SK-N-SH (cell line): Measurements from ENCODE around the gene PRIM2. TPM values are rescaled to one million over a fixed set of nuclear protein-coding genes. Genes with fewer than 3 reads are reported as not detected.
"Not testable (repeated sequence)": the region's sequence is repeated elsewhere in the genome, so short reads cannot be mapped to it uniquely, and the experiment has no call there.

ENCODE experiments used
- CTCF ChIA-PET: fragments of 300-600, 350-600 bp; formaldehyde crosslinking; extraction: SDS; loops from one replicate; lab custom pipeline; 2021; lab: Yijun Ruan, JAX
- POLR2A ChIA-PET: fragments of 350-600 bp; sonication (Branson Sonifier 250); formaldehyde crosslinking; extraction: SDS; loops from one replicate; lab custom pipeline; 2020; ENCODE audit warnings: antibody characterized with exemption, inconsistent platforms; lab: Yijun Ruan, JAX
- DNase-seq: peaks from one replicate; pipeline ENCODE4 v3.0.0; 2012
- H2AFZ ChIP-seq: fragments of 200-600 bp; sonication (generic); 2 replicates; pipeline ENCODE4 v1.8.1; 2016; ENCODE audit warnings: antibody characterized with exemption, mild to moderate bottlenecking, low read depth
- H3F3A ChIP-seq: fragments of 200-600 bp; sonication (generic); replicated peaks from 2 replicates; pipeline ENCODE3; 2016; ENCODE audit warnings: antibody characterized with exemption, mild to moderate bottlenecking; ENCODE audit not compliant: insufficient read depth
- H3K27ac ChIP-seq, 2 experiments: fragments of 200-500 bp in 1 of 2; fragments of 200-600 bp in 1 of 2; sonication (Bioruptor generic) in 1 of 2; sonication (generic), shearing (Covaris generic) in 1 of 2; 2 replicates each; pipeline versions ENCODE4 v1.5.1 to v1.6.1; 2014 to 2016; ENCODE audit warnings: low read depth in 2 of 2, inconsistent platforms in 1 of 2, low read length in 1 of 2, mild to moderate bottlenecking in 1 of 2, mixed read lengths in 1 of 2
- H3K27me3 ChIP-seq: fragments of 200-600 bp; sonication (generic), shearing (Covaris generic); 2 replicates; pipeline ENCODE4 v1.6.1; 2016; ENCODE audit warnings: mixed run types; ENCODE audit not compliant: insufficient read depth
- H3K36me3 ChIP-seq, 2 experiments: fragments of 200-500 bp in 1 of 2; fragments of 200-600 bp in 1 of 2; sonication (Bioruptor generic) in 1 of 2; sonication (generic) in 1 of 2; replicated peaks in 1 of 2; 2 replicates each; pipeline versions ENCODE3 to v1.5.1; 2014 to 2016; ENCODE audit warnings: low read length in 1 of 2, mild to moderate bottlenecking in 1 of 2; ENCODE audit not compliant: insufficient read depth in 2 of 2, control insufficient read depth in 1 of 2
- H3K4me1 ChIP-seq, 2 experiments: fragments of 200-500 bp in 1 of 2; fragments of 200-600 bp in 1 of 2; sonication (Bioruptor generic) in 1 of 2; sonication (generic), shearing (Covaris generic) in 1 of 2; 2 replicates each; pipeline versions ENCODE4 v1.5.1 to v1.6.1; 2014 to 2016; ENCODE audit warnings: low read depth in 1 of 2, low read length in 1 of 2, mixed run types in 1 of 2; ENCODE audit not compliant: insufficient read depth in 2 of 2, control insufficient read depth in 1 of 2
- H3K4me2 ChIP-seq: fragments of 200-600 bp; sonication (generic), shearing (Covaris generic); 2 replicates; pipeline ENCODE4 v1.6.1; 2017; ENCODE audit warnings: mixed run types
- H3K4me3 ChIP-seq, 2 experiments: fragments of 200-500 bp in 1 of 2; fragments of 200-600 bp in 1 of 2; sonication (Bioruptor generic) in 1 of 2; sonication (generic), shearing (Covaris generic) in 1 of 2; 2 replicates each; pipeline versions ENCODE4 v1.5.1 to v1.8.1; 2014 to 2016; ENCODE audit warnings: low read depth in 2 of 2, inconsistent platforms in 1 of 2, low read length in 1 of 2, mild to moderate bottlenecking in 1 of 2, mixed read lengths in 1 of 2, moderate library complexity in 1 of 2
- H3K79me2 ChIP-seq: fragments of 200-600 bp; sonication (generic); 2 replicates; pipeline ENCODE4 v1.8.1; 2017; ENCODE audit warnings: mild to moderate bottlenecking; ENCODE audit not compliant: insufficient read depth
- H3K9ac ChIP-seq: fragments of 200-600 bp; sonication (generic); 2 replicates; pipeline ENCODE4 v1.6.1; 2017; ENCODE audit warnings: mixed run types
- H3K9me2 ChIP-seq: fragments of 200-600 bp; sonication (generic); 2 replicates; pipeline ENCODE4 v1.6.1; 2017; ENCODE audit warnings: mixed run types
- H3K9me3 ChIP-seq: fragments of 200-600 bp; sonication (generic); 2 replicates; pipeline ENCODE4 v1.6.1; 2017; ENCODE audit warnings: mixed run types, mild to moderate bottlenecking, moderate library complexity
- H4K20me1 ChIP-seq: fragments of 200-600 bp; sonication (generic); 2 replicates; pipeline ENCODE4 v1.6.1; 2017; ENCODE audit warnings: mild to moderate bottlenecking, mixed run types; ENCODE audit not compliant: insufficient read depth
- WGBS: methylation state at CpG from one replicate; pipeline ENCODE4 v1.1.6; 2017; ENCODE audit warnings: low lambda C conversion rate; 5-methylcytosine and 5-hydroxymethylcytosine counted together
- polyA plus RNA-seq, 3 experiments: library from polyadenylated mRNA; depleted of rRNA; stranded (reverse); fragments of >200 nt; gene quantifications; 2 replicates each; pipeline ENCODE4 v1.2.3, GENCODE V29; 2012

The PRIM2 gene
- polyA plus RNA-seq, 1 of the 3 experiments (the other 2 are of a cell fraction), result 14.1 TPM

GRCh38 chr6:57459781-57460180, 142.4 kb downstream of the PRIM2 start:
- DNase-seq, H3K4me1 ChIP-seq, H3K27me3 ChIP-seq, H3K27ac ChIP-seq, H3K4me2 ChIP-seq, POLR2A ChIA-PET, H3F3A ChIP-seq, H4K20me1 ChIP-seq, H3K9ac ChIP-seq, H3K4me3 ChIP-seq, H2AFZ ChIP-seq, H3K36me3 ChIP-seq, H3K9me3 ChIP-seq, H3K9me2 ChIP-seq, CTCF ChIA-PET: not testable (repeated sequence)
- H3K79me2 ChIP-seq, result peaks cover 42% of the 10 kb centered on the region; the same call in 1 of the 2 replicates
- 94% methylated on average over 2 of the region's 2 CpGs for WGBS

GRCh38 chr6:57461022-57461421, 143.6 kb downstream of the PRIM2 start:
- H3K9me2 ChIP-seq, H4K20me1 ChIP-seq, DNase-seq, CTCF ChIA-PET, H3K27ac ChIP-seq, H3K27me3 ChIP-seq, H2AFZ ChIP-seq, H3K9ac ChIP-seq, H3K9me3 ChIP-seq, H3F3A ChIP-seq, H3K36me3 ChIP-seq, POLR2A ChIA-PET, H3K4me3 ChIP-seq, H3K4me2 ChIP-seq, H3K4me1 ChIP-seq: not testable (repeated sequence)
- 63% methylated on average over 4 of the region's 4 CpGs for WGBS
- H3K79me2 ChIP-seq, result peaks cover 41% of the 10 kb centered on the region

GRCh38 chr6:57463809-57464208, 146.4 kb downstream of the PRIM2 start:
- 86% methylated on average over 5 of the region's 5 CpGs for WGBS
- H3K4me3 ChIP-seq, H3F3A ChIP-seq, H3K4me1 ChIP-seq, H3K27me3 ChIP-seq, H3K9me3 ChIP-seq, POLR2A ChIA-PET, H3K9ac ChIP-seq, H3K27ac ChIP-seq, CTCF ChIA-PET, H2AFZ ChIP-seq, H3K4me2 ChIP-seq, DNase-seq, H3K9me2 ChIP-seq, H3K36me3 ChIP-seq, H4K20me1 ChIP-seq: not testable (repeated sequence)
- H3K79me2 ChIP-seq, result peaks cover 52% of the 10 kb centered on the region

DNA sequence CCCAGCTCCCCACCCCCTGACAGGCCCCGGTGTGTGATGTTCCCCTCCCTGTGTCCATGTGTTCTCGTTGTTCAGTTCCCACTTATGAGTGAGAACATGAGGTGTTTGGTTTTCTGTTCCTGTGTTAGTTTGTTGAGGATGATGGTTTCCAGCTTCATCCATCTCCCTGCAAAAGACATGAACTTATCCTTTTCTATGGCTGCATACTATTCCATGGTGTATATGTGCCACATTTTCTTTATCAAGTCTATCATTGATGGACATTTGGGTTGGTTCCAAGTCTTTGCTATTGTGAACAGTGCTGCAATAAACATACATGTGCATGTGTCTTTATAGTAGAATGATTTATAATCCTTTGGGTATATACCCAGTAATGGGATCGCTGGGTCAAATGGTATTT, 148.5 kb downstream of the PRIM2 start:
- H3K9me3 ChIP-seq, POLR2A ChIA-PET, H3K9me2 ChIP-seq, H3K9ac ChIP-seq, H3K4me2 ChIP-seq, H3K4me3 ChIP-seq, H4K20me1 ChIP-seq, CTCF ChIA-PET, H3K27me3 ChIP-seq, H3K4me1 ChIP-seq, H2AFZ ChIP-seq, DNase-seq, H3F3A ChIP-seq, H3K36me3 ChIP-seq, H3K27ac ChIP-seq: not testable (repeated sequence)
- peaks cover 55% of the 10 kb centered on the region for H3K79me2 ChIP-seq
- WGBS, result 97% methylated on average over 3 of the region's 3 CpGs
